AG09309 (cell line): Measurements from ENCODE around the gene CDT1.

Source experiments
- DNase-seq: peaks from one replicate; pipeline ENCODE4 v3.0.0-alpha.2; 2010; ENCODE audit warnings: low read depth
- H3K4me3 ChIP-seq: 2 replicates; pipeline ENCODE4 v1.5.1; 2011; ENCODE audit warnings: mild to moderate bottlenecking, low read depth, low read length, moderate library complexity; ENCODE audit not compliant: control insufficient read depth
- CTCF ChIP-seq: IDR thresholded peaks from 2 replicates; pipeline ENCODE4 v1.5.1; 2011; ENCODE audit warnings: mild to moderate bottlenecking, low read depth, low read length, inconsistent platforms; ENCODE audit not compliant: insufficient read depth, control insufficient read depth; ENCODE audit errors: missing control alignments

Gene CDT1

GRCh38 chr16:88833086-88833485 lies 29.5 kb downstream of the CDT1 start:
- TF ChIP-seq CTCF: no peak
- no peak for DNase-seq

DNA sequence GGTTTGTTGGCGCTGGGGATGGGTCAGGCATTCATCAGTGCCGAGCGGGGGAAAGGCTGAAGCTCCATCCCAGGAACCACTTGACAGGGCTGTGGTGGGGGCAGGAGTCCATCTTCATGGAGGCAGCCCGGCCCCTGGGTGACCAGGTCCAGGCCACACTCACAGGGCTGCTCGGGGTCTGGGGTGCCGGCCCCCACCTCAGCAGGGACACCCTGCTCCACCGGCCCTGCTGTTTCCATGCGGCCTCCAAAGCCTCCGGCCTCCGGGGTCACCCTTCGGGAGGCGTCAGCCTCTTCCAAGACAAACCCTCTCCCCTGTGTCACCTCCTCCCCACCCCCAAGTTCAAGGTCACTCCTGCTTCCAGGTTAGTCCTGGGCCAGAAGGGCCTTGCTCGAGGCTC lies 31.1 kb downstream of the CDT1 start:
- no peak for TF ChIP-seq CTCF
- H3K4me3 ChIP-seq: no peak overlapping the region
- DNase-seq: no peak

More at GRCh38 chr16:88833086-88833485, 29.5 kb downstream of the CDT1 start:
- H3K4me3 ChIP-seq: no peak overlapping the region

DNA sequence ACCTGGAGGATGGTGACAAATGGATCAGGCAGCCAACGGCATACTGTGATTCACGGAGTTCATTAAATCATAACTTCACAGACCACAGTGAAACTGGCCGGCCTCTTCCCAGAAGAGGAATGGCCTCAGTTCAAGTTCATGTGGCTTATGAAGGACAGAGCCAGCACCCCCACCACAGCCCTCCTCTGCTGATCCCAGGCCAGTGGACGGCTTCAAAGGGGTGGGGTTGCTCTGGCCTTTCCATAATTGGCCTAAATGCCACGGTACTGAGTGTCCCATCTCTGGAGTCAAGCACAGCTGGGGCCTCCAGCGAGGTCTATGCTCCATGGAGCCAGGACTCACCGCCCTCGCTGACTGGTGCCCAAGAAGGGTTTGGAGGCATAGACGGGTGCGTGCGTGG lies 31.8 kb downstream of the CDT1 start:
- DNase-seq: peak; percentile 16
- no peak for TF ChIP-seq CTCF
- H3K4me3 ChIP-seq: no peak overlapping the region

DNA sequence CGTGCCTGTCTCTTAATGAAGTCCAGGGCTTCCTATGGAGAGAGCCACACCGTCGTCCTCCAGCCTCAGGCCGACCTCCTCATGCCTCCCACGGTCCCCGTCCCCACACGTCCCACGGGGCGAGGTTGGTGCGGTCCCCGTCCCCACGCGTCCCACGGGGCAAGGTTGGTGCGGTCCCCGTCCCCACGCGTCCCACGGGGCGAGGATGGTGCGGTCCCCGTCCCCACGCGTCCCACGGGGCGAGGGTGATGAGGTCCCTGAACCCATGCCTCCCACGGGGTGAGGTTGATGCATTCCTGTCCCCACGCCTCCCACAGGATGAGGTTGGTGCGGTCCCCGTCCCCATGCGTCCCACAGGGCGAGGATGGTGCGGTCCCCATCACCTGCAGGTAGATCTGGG lies 32.2 kb downstream of the CDT1 start:
- no peak overlapping the region for H3K4me3 ChIP-seq
- no peak for TF ChIP-seq CTCF
- no peak for DNase-seq

- no peak for TF ChIP-seq CTCF
- H3K4me3 ChIP-seq: no peak overlapping the region
- DNase-seq: no peak
Observed at GRCh38 chr16:88836791-88837190, 33.2 kb downstream of the CDT1 start.

DNA sequence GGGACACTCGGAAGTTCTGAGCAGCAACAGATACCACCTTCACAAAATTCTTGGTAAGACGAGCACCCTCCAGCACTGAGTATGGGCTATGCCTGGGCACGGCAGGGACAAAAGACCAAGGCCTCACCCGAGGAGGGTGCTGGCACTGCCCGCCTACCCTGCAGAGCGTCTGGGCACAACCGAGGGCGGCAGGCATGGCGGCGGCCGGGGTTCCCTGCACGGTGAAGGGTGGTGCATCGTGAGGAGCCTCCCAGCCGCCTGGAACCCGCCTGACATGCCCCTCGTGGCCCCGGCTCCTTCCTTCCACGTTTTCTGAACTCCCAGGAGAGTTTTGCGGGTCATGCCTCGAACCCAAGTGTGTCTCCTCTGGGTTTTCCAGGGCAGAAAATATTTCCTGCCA lies 34.2 kb downstream of the CDT1 start:
- no peak for DNase-seq
- TF ChIP-seq CTCF: no peak
- no peak overlapping the region for H3K4me3 ChIP-seq

GRCh38 chr16:88838566-88838965 lies 35.0 kb downstream of the CDT1 start:
- no peak overlapping the region for H3K4me3 ChIP-seq
- no peak for TF ChIP-seq CTCF

More at GRCh38 chr16:88838566-88838965, 35.0 kb downstream of the CDT1 start:
- DNase-seq: no peak
